CD1c-positive myeloid dendritic cell (primary cell): Measurements from ENCODE around the gene ZRANB1.

Experiments used
- DNase-seq: peaks from one replicate; pipeline ENCODE4 v3.0.0-alpha.2; 2016; ENCODE audit errors: extremely low spot score

The ZRANB1 gene

DNA sequence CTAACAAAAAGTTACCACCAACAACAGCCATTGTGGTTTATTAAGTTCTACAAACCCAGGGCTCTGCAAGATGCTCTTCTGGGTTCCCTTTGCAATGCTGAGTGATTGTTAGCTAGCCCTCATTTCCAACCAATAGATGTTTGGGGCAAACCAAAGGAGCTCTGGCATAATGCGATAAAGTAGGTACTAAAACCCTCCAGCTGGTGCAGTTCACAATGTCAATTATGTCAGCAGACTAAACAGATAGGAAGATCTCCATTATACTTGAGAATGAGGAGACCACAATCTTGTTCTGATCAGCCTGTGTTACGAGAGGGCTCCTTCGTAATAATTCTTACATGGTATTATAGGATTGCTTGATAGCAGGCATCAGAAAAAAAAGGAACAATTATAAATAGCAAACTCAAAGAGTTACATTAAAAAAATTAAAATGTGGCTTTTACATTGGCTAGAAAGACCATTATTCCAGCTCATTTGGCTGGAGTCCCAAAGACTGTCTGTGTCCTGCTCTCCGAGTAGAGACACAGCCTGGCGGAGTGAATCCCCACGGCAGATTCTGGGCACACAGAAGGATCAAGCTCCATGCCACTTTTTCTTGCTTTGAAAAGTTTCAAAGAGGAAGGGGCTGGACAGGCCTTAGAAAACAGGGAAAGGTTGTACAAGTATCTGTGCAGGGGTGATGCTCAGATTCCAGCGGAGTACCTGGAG, 93.8 kb downstream of the ZRANB1 start:
- DNase-seq: no peak

DNA sequence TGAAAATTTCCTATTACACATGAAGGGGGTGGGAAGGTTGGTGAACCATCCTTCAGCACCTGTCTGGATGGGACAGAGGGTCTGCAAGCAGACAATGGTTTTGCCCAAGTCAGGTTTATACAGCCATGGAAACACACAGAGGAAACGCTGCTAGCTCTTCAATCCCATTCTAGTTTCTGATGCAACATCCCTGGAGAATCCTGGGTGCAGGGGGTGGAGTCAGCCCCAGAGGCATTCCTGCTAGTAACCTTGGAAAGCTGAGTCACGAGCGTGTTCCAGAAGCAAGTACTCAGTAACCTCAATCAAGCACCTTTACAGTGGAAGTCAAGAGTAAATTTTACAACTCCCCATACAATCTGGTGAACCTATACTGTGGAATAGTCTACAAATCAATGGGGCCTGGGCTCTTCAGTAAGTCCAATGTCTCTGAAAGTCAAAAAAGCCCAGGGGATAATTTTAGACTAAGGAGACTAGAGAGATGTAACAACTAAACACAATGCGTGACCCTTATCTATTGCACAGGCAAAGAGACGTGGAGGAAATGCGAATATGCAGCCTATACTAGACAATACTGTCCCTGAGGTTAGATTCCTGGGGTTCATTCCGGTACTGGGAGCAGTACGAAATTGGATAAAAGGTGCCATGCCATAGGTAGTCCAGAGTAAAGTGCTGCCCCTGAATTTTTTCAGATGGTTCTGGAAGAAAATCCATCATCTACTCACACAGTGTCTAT, 95.4 kb downstream of the ZRANB1 start:
- no peak for DNase-seq
